ENCODE results near the gene RNU1-3. TPM values are rescaled to one million over a fixed set of nuclear protein-coding genes. Genes with fewer than 3 reads are reported as not detected.
"Not testable (repeated sequence)": the region's sequence is repeated elsewhere in the genome, so short reads cannot be mapped to it uniquely, and the experiment has no call there.

Gene RNU1-3
- total RNA-seq (1,000 to 10,000 TPM; 3,449 to 3,916 TPM), polyA plus RNA-seq (10 to 100 TPM in 1 of 3 donors, not detected in 2; 22.6 TPM), total RNA-seq (0 to 0.07 (median 0) reads per million in 6 experiments)

DNA sequence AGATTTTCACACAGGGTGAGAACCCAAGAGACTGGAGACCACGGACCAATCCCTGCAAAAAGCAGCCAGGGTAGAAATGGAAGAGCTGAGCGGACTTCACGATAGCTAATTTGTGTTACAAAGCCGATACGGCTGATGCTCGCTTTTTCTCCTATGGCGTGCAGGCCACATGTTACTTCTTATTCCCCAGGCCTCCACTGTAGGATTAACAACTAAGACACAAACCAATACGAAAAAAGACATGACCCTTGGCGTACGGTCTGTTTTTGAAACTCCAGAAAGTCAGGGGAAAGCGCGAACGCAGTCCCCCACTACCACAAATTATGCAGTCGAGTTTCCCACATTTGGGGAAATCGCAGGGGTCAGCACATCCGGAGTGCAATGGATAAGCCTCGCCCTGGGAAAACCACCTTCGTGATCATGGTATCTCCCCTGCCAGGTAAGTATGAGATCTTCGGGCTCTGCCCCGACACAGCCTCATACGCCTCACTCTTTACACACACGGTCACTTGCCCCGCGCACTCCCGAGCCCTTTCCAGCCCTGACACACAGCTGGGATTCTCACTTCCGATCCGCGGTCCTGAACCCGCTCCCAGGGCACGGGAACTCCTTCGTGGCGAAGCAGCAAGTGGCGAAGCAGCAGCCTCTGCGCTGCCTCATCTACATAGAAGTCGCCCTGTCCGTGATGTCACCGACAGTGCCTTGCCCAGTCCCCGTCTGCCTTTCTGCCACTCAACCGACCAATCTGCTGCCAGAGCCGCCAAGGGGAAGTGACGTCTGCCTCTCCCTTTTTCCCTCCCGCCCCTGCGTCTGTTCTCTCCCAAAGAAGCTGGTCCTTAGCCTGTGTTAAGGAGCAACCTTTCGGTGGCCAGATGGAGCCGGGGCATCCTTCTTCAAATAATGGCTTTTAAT, at the start of gene RNU1-3:
RNU1-3 (minus strand) TSS at position 447 of the 912 bp plus-strand sequence.
- H3K36me3 Mint-ChIP-seq, H3K9me3 Mint-ChIP-seq, DNase-seq, H3K4me3 Mint-ChIP-seq, H3K27ac Mint-ChIP-seq, H3K4me1 Mint-ChIP-seq, POLR2A ChIA-PET, H3K27me3 Mint-ChIP-seq: not testable (repeated sequence)
- peak; percentile 97 to 98 for ATAC-seq

DNA sequence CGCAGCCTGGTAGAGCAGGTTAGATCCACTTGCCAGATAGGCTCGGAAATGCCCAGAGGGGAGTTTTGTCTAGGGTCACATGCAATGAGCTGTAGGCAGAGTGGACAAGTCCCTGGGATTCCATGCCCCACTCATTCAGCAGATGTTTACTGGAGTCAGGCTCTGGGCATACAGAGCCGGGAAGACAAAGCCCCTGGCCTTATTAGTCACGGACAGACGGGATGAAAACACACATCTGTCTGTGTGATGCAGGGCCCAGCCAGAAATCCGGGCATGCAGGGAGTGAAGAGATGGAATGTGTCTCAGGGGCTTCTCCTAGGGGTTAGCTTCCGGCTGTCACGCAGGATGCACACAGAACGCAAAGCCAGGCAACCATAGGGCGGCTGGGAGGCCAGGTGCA, 46.7 kb upstream of the RNU1-3 start:
- H3K9me3 Mint-ChIP-seq, H3K36me3 Mint-ChIP-seq, ATAC-seq, H3K4me3 Mint-ChIP-seq, POLR2A ChIA-PET, DNase-seq, H3K4me1 Mint-ChIP-seq, H3K27ac Mint-ChIP-seq: not testable (repeated sequence)
- peaks cover 0 to 17% (median 10%) of the 10 kb centered on the region in 5 donors for H3K27me3 Mint-ChIP-seq

DNA sequence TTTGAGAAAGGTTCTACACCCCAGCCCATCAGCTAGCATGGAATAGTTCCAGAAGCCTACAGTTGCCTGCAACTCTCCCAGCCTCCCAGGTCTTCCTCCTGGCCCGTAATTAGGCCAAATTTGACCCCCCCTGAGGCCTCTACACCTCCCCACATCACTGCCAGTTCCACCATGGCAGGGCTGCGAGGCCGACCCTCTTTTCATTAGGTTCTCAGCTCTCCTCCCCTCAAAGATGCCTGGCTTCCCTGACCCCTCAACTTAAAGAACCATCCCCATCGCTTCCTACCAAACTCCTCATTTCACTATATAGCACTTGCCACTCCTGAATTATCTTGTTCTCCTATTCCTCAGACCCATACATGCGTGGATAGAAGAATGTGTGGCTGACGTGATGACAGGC, 46.2 kb upstream of the RNU1-3 start:
- H3K27ac Mint-ChIP-seq, H3K9me3 Mint-ChIP-seq, H3K4me1 Mint-ChIP-seq, DNase-seq, POLR2A ChIA-PET, ATAC-seq, H3K36me3 Mint-ChIP-seq, H3K4me3 Mint-ChIP-seq: not testable (repeated sequence)
- peaks cover 0 to 17% (median 10%) of the 10 kb centered on the region in 5 donors for H3K27me3 Mint-ChIP-seq

DNA sequence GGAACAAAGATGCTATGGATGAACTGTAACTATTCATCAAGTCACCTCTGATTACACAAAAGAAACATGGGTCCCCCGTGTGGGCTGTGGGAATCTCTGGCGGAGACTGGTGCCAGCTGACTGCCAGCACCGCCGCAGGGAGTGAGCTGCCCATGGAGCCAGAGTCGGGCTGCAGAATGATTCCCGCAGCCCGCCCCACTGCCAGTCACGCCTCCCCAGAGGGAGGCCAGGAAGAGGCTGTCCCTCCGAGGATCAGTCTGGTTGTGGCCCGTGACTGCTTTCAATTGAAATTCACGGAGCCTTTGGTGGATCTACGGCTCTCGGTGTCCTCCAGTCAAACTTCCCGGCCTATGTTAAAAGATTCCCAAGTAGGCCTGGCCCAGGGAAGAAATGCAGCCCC, 45.8 kb upstream of the RNU1-3 start:
- H3K4me3 Mint-ChIP-seq, H3K36me3 Mint-ChIP-seq, H3K27ac Mint-ChIP-seq, DNase-seq, H3K9me3 Mint-ChIP-seq, H3K4me1 Mint-ChIP-seq, POLR2A ChIA-PET, ATAC-seq: not testable (repeated sequence)
- peaks cover 0 to 14% (median 7%) of the 10 kb centered on the region in 5 donors for H3K27me3 Mint-ChIP-seq

DNA sequence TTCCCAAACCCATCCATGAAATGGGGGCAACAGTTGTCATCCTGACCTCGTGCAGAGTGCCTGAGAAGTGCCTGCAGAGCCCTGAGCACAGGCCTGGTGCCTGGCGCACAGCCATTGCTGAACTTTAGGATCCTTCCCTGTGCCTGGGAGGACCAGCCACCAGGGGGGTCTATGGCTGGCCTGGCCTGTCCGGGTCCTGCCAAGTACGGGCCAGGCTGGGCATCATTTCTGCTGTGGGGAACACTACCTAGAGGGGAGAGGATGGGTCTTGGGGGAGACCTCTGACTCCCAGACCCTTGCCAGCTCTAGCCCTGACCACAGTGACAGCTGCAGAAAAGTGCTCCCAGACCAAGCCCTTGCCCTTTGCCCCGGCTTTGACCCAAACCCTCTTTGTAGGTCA, 45.4 kb upstream of the RNU1-3 start:
- H3K27ac Mint-ChIP-seq, POLR2A ChIA-PET, ATAC-seq, H3K9me3 Mint-ChIP-seq, H3K4me1 Mint-ChIP-seq, DNase-seq, H3K36me3 Mint-ChIP-seq, H3K27me3 Mint-ChIP-seq, H3K4me3 Mint-ChIP-seq: not testable (repeated sequence)

DNA sequence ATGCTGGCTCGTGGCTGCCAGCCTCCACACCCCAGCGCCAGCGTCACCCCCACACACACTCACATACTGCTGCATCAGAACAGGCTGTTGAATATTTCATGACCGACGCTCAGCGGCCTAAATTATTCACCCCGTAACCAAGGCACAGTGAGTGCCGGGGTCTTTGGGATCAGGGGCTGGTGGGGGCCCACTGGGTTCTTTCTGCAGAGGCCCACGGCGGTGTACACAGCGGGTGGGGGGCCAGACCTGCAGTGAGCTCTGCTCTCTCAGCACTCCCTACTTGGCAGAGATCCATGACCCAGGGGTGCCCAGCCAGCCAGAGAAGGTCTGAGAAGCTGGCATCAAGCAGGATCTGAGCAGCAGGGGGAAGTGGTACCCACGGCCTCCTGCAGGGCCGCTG, 43.9 kb upstream of the RNU1-3 start:
- H3K36me3 Mint-ChIP-seq, POLR2A ChIA-PET, H3K27me3 Mint-ChIP-seq, H3K4me1 Mint-ChIP-seq, H3K9me3 Mint-ChIP-seq, H3K4me3 Mint-ChIP-seq, H3K27ac Mint-ChIP-seq, ATAC-seq: not testable (repeated sequence)
- peak in 1 of 10 donors; percentile 37 for DNase-seq

DNA sequence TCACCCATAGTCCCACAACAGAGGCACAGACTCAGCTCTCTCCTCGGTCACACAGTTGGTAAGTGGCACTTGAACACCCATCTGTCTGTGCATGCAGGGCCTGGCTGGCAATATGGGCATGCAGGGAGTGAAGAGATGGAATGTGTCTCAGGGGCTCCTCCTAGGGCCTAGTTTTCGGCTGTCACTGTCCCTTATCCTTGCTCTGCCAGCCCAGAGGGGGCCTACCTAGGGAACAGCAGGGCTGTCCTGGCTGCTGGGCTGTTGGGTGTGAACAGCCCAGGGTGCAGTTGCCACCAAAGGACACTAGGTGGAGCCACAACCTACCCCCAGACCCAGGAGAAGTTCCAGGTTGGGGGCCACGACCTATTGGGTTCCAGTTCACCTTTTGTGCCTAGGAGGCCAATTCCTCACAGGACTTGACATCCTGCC, 42.9 kb upstream of the RNU1-3 start:
- POLR2A ChIA-PET: interaction anchor here (1.1 kb wide), 1 partner anchor 9 kb away, joined by 4 read pairs; no protein-coding TSS in a partner anchor
- H3K27ac Mint-ChIP-seq, H3K27me3 Mint-ChIP-seq, H3K4me1 Mint-ChIP-seq, H3K36me3 Mint-ChIP-seq, H3K9me3 Mint-ChIP-seq: not testable (repeated sequence)
- peak in 8 of 10 donors; percentile 39 to 68 (median 48) for DNase-seq
- H3K4me3 Mint-ChIP-seq: peak overlapping the region in 1 of 10 donors; percentile 67
- ATAC-seq: peak; percentile 78 to 84

DNA sequence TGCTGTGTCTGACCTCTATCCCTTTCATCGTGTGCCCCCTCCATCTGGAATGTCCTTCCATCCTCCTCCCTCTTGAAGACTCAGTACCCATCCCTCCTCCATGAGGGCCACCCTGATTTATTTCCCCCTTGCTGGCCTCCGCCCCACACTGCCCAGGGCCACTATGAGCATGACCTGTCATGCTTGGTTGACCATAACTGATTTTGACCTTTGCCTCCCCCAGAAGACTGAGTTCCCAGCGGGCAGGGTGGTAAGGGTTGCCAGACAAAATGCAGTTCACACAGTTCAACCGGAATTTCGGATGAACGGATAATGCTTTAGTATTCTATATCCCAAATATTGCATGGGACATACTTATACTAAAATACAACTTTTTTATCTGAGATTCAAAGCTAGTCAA, 42.0 kb upstream of the RNU1-3 start:
- ATAC-seq, H3K36me3 Mint-ChIP-seq, H3K27ac Mint-ChIP-seq, DNase-seq, H3K4me1 Mint-ChIP-seq, H3K4me3 Mint-ChIP-seq, H3K27me3 Mint-ChIP-seq, H3K9me3 Mint-ChIP-seq: not testable (repeated sequence)
- POLR2A ChIA-PET: interaction anchor here (0.6 to 1.1 kb wide), 2 partner anchors 8 to 21 kb away, joined by 4 to 9 read pairs; no protein-coding TSS in a partner anchor

DNA sequence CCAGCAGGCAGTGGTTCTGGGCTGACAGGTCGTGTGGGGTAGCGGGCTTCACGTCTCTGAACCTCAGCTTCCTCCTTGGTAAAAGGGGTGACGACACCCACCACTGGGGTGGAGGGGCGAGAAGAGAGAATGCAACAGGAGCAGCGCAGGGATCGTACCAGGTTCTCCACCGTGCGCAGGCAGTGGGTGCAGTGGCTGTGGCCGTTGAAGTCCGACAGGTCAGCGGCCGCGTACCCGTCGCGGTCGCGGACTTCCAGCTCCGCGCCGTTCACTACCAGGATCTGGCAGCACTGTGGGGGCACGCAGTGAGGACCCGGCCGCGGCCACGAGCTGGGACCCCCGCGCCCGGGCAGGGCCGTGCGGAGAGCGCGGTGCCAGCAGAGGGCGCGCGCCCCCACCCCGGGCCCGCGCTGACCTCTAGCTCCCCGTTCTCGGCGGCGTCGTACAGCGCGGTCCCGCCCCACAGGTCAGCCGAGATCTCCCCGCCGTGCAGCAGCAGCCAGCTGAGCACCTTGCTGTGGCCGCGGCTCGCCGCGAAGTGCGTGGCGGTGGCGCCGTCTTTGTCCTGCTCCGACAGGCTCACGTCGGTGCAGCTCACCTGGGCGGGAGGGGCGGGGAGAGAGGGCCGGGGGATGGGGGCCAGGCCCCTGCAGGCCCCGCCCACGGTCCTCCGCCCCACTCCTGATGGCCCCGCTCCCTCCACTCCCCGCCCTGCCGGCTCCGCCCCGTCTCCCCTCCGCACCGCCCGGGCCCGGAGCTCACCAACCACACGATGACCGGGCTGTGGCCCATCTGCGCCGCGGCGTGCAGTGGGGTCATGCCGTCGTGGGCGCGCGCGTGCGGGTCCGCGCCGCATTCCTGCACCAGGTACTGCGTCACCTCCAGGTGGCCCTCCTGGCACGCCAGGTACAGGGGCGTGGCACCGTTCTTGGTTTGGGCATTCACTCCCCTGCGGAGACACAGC, 40.7 kb upstream of the RNU1-3 start:
- POLR2A ChIA-PET: interaction anchor here (1.3 to 2.1 kb wide), 2 partner anchors 11 to 63 kb away, joined by 3 to 8 read pairs; no protein-coding TSS in a partner anchor
- not testable (repeated sequence) for H3K27ac Mint-ChIP-seq, H3K27me3 Mint-ChIP-seq, H3K4me1 Mint-ChIP-seq, H3K9me3 Mint-ChIP-seq, H3K36me3 Mint-ChIP-seq
- ATAC-seq (peak; percentile 53 to 58), DNase-seq (peak in 2 of 10 donors; percentile 29 to 51)
- peak overlapping the region in 4 of 10 donors; percentile 40 to 60 (median 53) for H3K4me3 Mint-ChIP-seq

DNA sequence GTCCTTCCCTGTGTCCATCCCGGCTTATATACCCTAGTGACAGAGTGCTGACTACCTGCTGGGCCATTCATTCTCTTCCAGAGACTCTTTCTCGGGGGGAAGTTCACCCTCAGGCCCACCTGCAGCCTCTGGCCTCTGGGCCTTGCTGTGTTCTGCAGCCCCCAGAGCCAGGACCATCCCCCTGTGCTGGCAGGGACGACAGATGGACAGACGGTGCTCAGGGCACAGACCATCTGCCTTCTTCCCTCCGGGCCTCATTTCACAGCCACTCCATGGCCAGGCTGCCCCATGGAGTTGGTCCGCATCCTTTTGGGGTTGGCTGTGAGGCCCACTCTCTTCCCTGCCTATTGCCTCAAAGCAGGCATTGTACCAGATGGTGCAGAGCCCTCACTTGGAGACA, 39.6 kb upstream of the RNU1-3 start:
- H3K36me3 Mint-ChIP-seq, H3K27me3 Mint-ChIP-seq, H3K9me3 Mint-ChIP-seq, H3K4me1 Mint-ChIP-seq, H3K4me3 Mint-ChIP-seq, H3K27ac Mint-ChIP-seq, ATAC-seq, DNase-seq: not testable (repeated sequence)
- POLR2A ChIA-PET: interaction anchor here (2.1 kb wide), 1 partner anchor 62 kb away, joined by 8 read pairs; no protein-coding TSS in a partner anchor

DNA sequence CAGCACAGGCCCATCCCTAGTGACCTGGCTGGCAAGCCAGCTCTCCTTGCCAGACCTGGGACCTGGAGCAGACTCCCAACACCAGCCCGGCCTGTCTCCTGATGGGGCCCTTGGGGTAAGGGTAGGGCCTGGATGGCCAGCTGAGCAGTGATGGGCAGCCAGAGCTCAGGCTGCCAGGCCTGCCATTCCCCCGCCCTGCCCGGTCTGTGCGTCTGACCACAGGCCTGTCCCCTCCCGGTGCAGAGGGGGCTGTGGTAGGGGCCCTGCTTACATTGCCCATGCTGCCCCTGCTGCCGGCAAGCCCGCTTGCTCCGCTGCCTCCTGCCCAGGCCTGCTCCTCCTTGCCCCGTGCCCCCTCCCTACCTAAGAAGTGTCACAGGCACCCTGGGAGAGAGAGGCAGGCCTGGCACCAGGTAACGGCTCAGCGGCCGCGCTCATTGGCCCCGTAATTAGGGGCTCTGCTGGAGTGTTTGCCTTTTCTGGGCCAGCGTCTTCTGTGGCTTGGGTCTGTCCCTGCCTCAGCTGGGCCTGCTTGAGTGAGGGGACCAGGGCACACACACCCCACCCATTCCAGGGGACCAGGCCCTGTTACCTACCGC, 37.9 kb upstream of the RNU1-3 start:
- DNase-seq: peak in 1 of 10 donors; percentile 23
- H3K27me3 Mint-ChIP-seq, H3K4me3 Mint-ChIP-seq, H3K27ac Mint-ChIP-seq, H3K36me3 Mint-ChIP-seq, H3K9me3 Mint-ChIP-seq, H3K4me1 Mint-ChIP-seq, ATAC-seq: not testable (repeated sequence)
- POLR2A ChIA-PET: interaction anchor here (0.7 to 1.4 kb wide), 3 partner anchors 12 to 63 kb away, joined by 3 to 4 read pairs (median 3); no protein-coding TSS in a partner anchor

DNA sequence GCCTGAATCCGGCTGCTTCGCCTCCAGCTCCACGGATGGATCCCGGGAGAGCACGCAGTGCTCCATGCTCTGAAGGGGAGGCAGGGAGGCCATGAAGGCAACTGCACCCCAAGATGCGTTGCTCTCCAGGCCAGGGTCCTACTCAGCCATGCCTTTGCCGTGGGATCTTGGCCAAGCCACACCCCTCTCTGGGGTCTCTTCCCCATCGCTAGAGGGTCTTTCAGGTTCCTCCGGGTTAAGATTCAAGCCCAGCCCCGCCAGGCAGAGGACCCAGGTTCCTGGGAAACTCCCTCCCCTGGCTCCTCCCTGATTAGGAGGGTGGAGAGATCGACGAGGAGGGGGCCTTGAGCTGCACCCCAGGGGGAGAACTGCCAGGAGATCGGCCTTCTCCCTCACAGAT, 37.3 kb upstream of the RNU1-3 start:
- POLR2A ChIA-PET: interaction anchor here (0.7 to 1.4 kb wide), 3 partner anchors 11 to 63 kb away, joined by 3 to 4 read pairs (median 3); no protein-coding TSS in a partner anchor
- H3K36me3 Mint-ChIP-seq, H3K4me3 Mint-ChIP-seq, H3K4me1 Mint-ChIP-seq, H3K9me3 Mint-ChIP-seq, H3K27ac Mint-ChIP-seq, H3K27me3 Mint-ChIP-seq, ATAC-seq: not testable (repeated sequence)
- peak in 1 of 10 donors; percentile 63 for DNase-seq
